Subcutaneous adipose tissue (tissue), 4 donors: ENCODE results near the gene TNFRSF1B. TPM values are rescaled to one million over a fixed set of nuclear protein-coding genes. Genes with fewer than 3 reads are reported as not detected.

Experiments
- CTCF ChIP-seq: fragments of 450-650 bp; IDR thresholded peaks from one replicate; pipeline ENCODE4 v1.5.1; 2016; ENCODE audit warnings: low read depth, mild to moderate bottlenecking, control low read depth, antibody characterized with exemption, moderate library complexity
- total RNA-seq, 4 donors: library from RNA; depleted of rRNA; stranded (reverse); fragments of >200 nt; gene quantifications; one replicate each; pipeline ENCODE4 v1.1.0, GENCODE V29; 2016

The TNFRSF1B gene
- total RNA-seq, 4 donors from 2014 or later = 37.3 to 77.7 (median 64.5) TPM

DNA sequence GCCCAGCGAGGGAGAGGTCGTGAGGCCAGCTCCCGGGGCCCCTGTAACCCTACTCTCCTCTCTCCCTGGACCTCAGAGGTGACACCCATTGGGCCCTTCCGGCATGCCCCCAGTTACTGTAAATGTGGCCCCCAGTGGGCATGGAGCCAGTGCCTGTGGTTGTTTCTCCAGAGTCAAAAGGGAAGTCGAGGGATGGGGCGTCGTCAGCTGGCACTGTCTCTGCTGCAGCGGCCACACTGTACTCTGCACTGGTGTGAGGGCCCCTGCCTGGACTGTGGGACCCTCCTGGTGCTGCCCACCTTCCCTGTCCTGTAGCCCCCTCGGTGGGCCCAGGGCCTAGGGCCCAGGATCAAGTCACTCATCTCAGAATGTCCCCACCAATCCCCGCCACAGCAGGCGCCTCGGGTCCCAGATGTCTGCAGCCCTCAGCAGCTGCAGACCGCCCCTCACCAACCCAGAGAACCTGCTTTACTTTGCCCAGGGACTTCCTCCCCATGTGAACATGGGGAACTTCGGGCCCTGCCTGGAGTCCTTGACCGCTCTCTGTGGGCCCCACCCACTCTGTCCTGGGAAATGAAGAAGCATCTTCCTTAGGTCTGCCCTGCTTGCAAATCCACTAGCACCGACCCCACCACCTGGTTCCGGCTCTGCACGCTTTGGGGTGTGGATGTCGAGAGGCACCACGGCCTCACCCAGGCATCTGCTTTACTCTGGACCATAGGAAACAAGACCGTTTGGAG lies 23.7 kb upstream of the TNFRSF1B start:
- TF ChIP-seq CTCF = no peak

GRCh38 chr1:12143631-12144155 lies 23.1 kb upstream of the TNFRSF1B start:
- TF ChIP-seq CTCF = no peak

GRCh38 chr1:12144236-12144635 lies 22.6 kb upstream of the TNFRSF1B start:
- no peak for TF ChIP-seq CTCF

- no peak for TF ChIP-seq CTCF
Observed at GRCh38 chr1:12144969-12145368, 21.8 kb upstream of the TNFRSF1B start.

- no peak for TF ChIP-seq CTCF
Observed at GRCh38 chr1:12145616-12146342, 21.0 kb upstream of the TNFRSF1B start.

DNA sequence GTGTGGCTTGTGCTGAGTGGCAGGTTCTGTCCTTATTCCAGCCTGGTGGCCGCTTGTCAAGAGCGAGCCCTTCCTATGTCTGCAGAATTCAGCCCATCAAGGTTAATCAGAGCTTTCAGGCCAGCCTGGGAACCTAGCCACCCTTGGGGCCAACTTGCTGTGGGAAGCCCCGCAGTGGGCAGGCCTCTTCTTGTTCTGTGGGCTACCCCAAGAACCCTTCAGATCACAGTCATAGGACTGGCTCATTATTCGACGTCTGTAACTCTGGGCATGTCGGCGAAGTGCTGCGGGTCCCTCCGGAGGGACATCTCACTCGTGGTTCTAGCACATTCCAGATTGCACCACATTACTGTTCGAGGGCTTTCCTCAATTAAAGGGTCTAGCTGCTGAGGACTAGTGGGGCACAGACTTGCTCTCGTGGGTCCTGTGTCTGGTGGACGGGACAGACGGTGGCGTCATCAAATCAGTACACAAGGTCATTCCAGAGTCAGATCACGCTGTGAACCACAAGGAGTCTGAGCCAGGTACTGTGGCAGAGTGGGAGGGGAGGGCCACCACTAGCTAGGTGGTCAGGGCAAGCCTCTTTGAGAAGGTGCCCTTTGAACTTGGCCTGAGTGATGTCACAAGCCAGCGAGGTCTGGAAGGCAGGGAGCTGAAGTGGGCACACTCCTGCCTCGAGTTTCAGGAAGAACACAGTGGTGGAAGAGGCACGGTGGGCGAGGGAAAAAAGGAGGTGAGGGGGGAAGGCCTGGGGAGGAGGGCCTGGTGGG lies 20.3 kb upstream of the TNFRSF1B start:
- no peak for TF ChIP-seq CTCF

DNA sequence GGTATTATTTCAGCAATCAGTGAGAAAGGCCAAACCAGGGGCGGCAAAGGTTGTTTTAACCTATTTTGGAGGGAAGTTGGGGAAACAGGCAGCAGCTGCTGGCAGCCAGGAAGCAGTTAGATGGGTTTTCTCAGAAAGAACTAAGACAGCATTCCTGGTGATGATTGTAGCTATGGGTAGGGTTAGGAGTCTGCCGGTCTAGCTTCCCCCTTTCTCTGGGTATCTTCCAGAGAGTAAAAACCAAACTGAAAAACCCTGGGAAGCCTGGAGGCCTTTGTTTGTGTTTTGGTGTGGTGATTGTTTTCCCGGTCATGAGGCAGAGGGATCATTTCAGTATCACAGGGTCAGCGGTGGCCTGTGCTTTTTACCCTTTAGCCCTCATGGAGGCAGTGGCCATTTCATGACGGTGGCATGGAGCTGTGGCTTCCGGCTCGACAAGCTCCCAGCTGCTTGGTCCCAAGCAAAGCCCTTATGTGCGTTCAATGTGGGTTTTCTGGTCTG lies 19.5 kb upstream of the TNFRSF1B start:
- no peak for TF ChIP-seq CTCF
